HCT116 (cell line): Measurements from ENCODE around the gene LRFN2.

ENCODE experiments used
- ATF3 ChIP-seq: IDR thresholded peaks from 2 replicates; pipeline ENCODE4 v1.6.1; 2012
- CTCF ChIP-seq, 3 experiments: fragments of 200-600 bp in 1 of 3; sonication (generic) in 1 of 3; IDR thresholded peaks in 2 of 3; conservative IDR thresholded peaks in 1 of 3; 2 replicates each; pipeline ENCODE4 v1.5.1; 2012 to 2017; ENCODE audit warnings: low read depth in 2 of 3, low read length in 2 of 3, antibody characterized with exemption in 1 of 3, borderline replicate concordance in 1 of 3, control low read depth in 1 of 3, mild to moderate bottlenecking in 1 of 3, mixed read lengths in 1 of 3, mixed run types in 1 of 3, moderate library complexity in 1 of 3; ENCODE audit not compliant: insufficient read depth in 1 of 3
- EZH2 ChIP-seq: fragments of 200-600 bp; sonication (generic); IDR thresholded peaks from 2 replicates; pipeline ENCODE4 v1.6.1; 2017; ENCODE audit warnings: antibody characterized with exemption, mixed run types
- POLR2A ChIP-seq: IDR thresholded peaks from 2 replicates; pipeline ENCODE4 v1.7.0; 2011; ENCODE audit warnings: borderline replicate concordance; ENCODE audit not compliant: insufficient read depth, insufficient read length; ENCODE audit errors: extremely low read depth
- POLR2AphosphoS5 ChIP-seq: IDR thresholded peaks from 2 replicates; pipeline ENCODE4 v1.6.1; 2011; ENCODE audit warnings: mild to moderate bottlenecking, low read depth, low read length, moderate library complexity
- RAD21 ChIP-seq: IDR thresholded peaks from 2 replicates; pipeline ENCODE4 v1.6.1; 2012; ENCODE audit warnings: low read depth, mild to moderate bottlenecking
- YY1 ChIP-seq: IDR thresholded peaks from 2 replicates; pipeline ENCODE4 v1.6.1; 2011; ENCODE audit warnings: low read length, low read depth, moderate library complexity, mild to moderate bottlenecking; ENCODE audit not compliant: insufficient replicate concordance; ENCODE audit errors: extremely low read depth
- ZFX ChIP-seq: fragments of 450-650 bp; IDR thresholded peaks from 2 replicates; pipeline ENCODE4 v1.6.1; 2017

GRCh38 chr6:40535110-40535818 lies 51.9 kb downstream of the LRFN2 start:
- no peak for TF ChIP-seq RAD21
- no peak for TF ChIP-seq POLR2A
- no peak for TF ChIP-seq ATF3
- no peak for TF ChIP-seq CTCF (IDR thresholded peaks at IDR 0.05 in 2 of 3, conservative IDR thresholded peaks at IDR 0.05 in 1 of 3; ENCODE audit: borderline replicate concordance in 1 of 3, insufficient read depth in 1 of 3, low read depth in 2 of 3, low read length in 2 of 3)
- no peak for TF ChIP-seq ZFX
- no peak for TF ChIP-seq EZH2
- no peak for TF ChIP-seq POLR2AphosphoS5
- TF ChIP-seq YY1, result no peak
